ENCODE results near the gene PVALB.

Gene PVALB

GRCh38 chr22:36816636-36817524 is at the start of gene PVALB:
PVALB (minus strand) TSS chr22:36817035; CDS start chr22:36817005, 30 bp downstream.
- DNase-seq = peak; percentile 1 to 40

GRCh38 chr22:36865346-36865745 is 48.5 kb upstream of the PVALB start:
- DNase-seq = no peak

- no peak for DNase-seq
These were observed 47.8 kb upstream of the PVALB start for GRCh38 chr22:36864454-36865215.

GRCh38 chr22:36863979-36864378 is 47.1 kb upstream of the PVALB start:
- DNase-seq = no peak

- no peak for DNase-seq
These were observed 46.4 kb upstream of the PVALB start for GRCh38 chr22:36863281-36863680.

GRCh38 chr22:36862251-36863242 is 45.7 kb upstream of the PVALB start:
- DNase-seq = no peak

- no peak for DNase-seq
These were observed 44.2 kb upstream of the PVALB start, which contains the start of gene NCF4 for GRCh38 chr22:36860821-36861659. NCF4 (plus strand) TSS chr22:36861006; CDS start chr22:36861172, 166 bp downstream.

- DNase-seq = no peak
These were observed 43.6 kb upstream of the PVALB start for GRCh38 chr22:36860438-36860820.

GRCh38 chr22:36860017-36860416 is 43.2 kb upstream of the PVALB start:
- DNase-seq = no peak

GRCh38 chr22:36858966-36859365 is 42.1 kb upstream of the PVALB start:
- no peak for DNase-seq

GRCh38 chr22:36858156-36858555 is 41.3 kb upstream of the PVALB start:
- DNase-seq = no peak

- no peak for DNase-seq
These were observed 39.9 kb upstream of the PVALB start for GRCh38 chr22:36856792-36857135.

GRCh38 chr22:36856121-36856791 is 39.4 kb upstream of the PVALB start:
- peak; percentile 62 to 64 for DNase-seq

- no peak for DNase-seq
These were observed 38.6 kb upstream of the PVALB start for GRCh38 chr22:36855478-36855877.

- peak; percentile 19 to 30 for DNase-seq
These were observed 36.7 kb upstream of the PVALB start for GRCh38 chr22:36853407-36854099.

- no peak for DNase-seq
These were observed 35.5 kb upstream of the PVALB start for GRCh38 chr22:36852056-36852973.

GRCh38 chr22:36850682-36851081 is 33.8 kb upstream of the PVALB start:
- DNase-seq = no peak

- DNase-seq = no peak
These were observed 33.2 kb upstream of the PVALB start for GRCh38 chr22:36850056-36850455.

GRCh38 chr22:36846949-36847348 is 30.1 kb upstream of the PVALB start:
- DNase-seq = no peak

All from NCI-H2081 (cell line).